RWPE1 (cell line): Measurements from ENCODE around the gene ADPGK.

Experiments
- CTCF ChIA-PET: fragments of 350-600 bp; sonication (Branson Sonifier 250); formaldehyde crosslinking; extraction: SDS; loops from one replicate; lab custom pipeline; 2021; lab: Yijun Ruan, JAX
- POLR2A ChIA-PET: fragments of 400-600 bp; formaldehyde crosslinking; extraction: SDS; loops from one replicate; lab custom pipeline; 2020; ENCODE audit warnings: antibody characterized with exemption; ENCODE audit not compliant: low non-redundant PET; lab: Yijun Ruan, JAX
- DNase-seq: peaks from one replicate; pipeline ENCODE4 v3.0.0; 2012; ENCODE audit warnings: low spot score
- H3K27ac ChIP-seq: fragments of 450-650 bp; 2 replicates; pipeline ENCODE4 v1.5.1; 2017
- CTCF ChIP-seq: fragments of 450-650 bp; conservative IDR thresholded peaks from 2 replicates; pipeline ENCODE4 v1.5.1; 2017; ENCODE audit warnings: low read depth, mild to moderate bottlenecking

Gene ADPGK

GRCh38 chr15:72800833-72801481 is 17.4 kb upstream of the ADPGK start:
- no peak for DNase-seq
- POLR2A ChIA-PET, result no interaction called here
- no peak overlapping the region for H3K27ac ChIP-seq
- CTCF ChIA-PET, result no interaction called here
- TF ChIP-seq CTCF, result no peak

GRCh38 chr15:72797834-72798233 is 14.3 kb upstream of the ADPGK start:
- no peak overlapping the region for H3K27ac ChIP-seq
- DNase-seq, result no peak
- ChIA-PET CTCF (interaction anchor here (0.6 kb wide), 2 partner anchors 15 to 157 kb away, joined by 3 read pairs; no protein-coding TSS in a partner anchor), POLR2A (no interaction called here)
- no peak for TF ChIP-seq CTCF

GRCh38 chr15:72797338-72797689 is 13.8 kb upstream of the ADPGK start:
- DNase-seq, result no peak
- TF ChIP-seq CTCF, result no peak
- CTCF ChIA-PET, result interaction anchor here (0.6 kb wide), 2 partner anchors 16 to 158 kb away, joined by 3 read pairs; no protein-coding TSS in a partner anchor
- H3K27ac ChIP-seq, result no peak overlapping the region
- POLR2A ChIA-PET, result no interaction called here

- ChIA-PET POLR2A (no interaction called here), CTCF (no interaction called here)
- peak; percentile 46 for DNase-seq
- H3K27ac ChIP-seq, result no peak overlapping the region
- peak; percentile 83 for TF ChIP-seq CTCF
Measured at GRCh38 chr15:72796515-72797337, 13.2 kb upstream of the ADPGK start.

- POLR2A ChIA-PET, result no interaction called here
- CTCF ChIA-PET, result no interaction called here
- TF ChIP-seq CTCF, result no peak
- no peak overlapping the region for H3K27ac ChIP-seq
- no peak for DNase-seq
Measured at GRCh38 chr15:72796210-72796514, 12.6 kb upstream of the ADPGK start.

- no peak overlapping the region for H3K27ac ChIP-seq
- ChIA-PET POLR2A (no interaction called here), CTCF (interaction anchor here (0.5 to 0.6 kb wide), 3 partner anchors 9 to 1189 kb away, joined by 3 read pairs; no protein-coding TSS in a partner anchor)
- no peak for DNase-seq
- no peak for TF ChIP-seq CTCF
Measured at GRCh38 chr15:72793766-72794660, 10.5 kb upstream of the ADPGK start.
